ENCODE results near the gene TRAPPC2.
"Not testable (repeated sequence)": the region's sequence is repeated elsewhere in the genome, so short reads cannot be mapped to it uniquely, and the experiment has no call there.

GRCh38 chrX:13724878-13725277 lies 9.5 kb downstream of the TRAPPC2 start:
- TF ChIP-seq, protein P1, sequence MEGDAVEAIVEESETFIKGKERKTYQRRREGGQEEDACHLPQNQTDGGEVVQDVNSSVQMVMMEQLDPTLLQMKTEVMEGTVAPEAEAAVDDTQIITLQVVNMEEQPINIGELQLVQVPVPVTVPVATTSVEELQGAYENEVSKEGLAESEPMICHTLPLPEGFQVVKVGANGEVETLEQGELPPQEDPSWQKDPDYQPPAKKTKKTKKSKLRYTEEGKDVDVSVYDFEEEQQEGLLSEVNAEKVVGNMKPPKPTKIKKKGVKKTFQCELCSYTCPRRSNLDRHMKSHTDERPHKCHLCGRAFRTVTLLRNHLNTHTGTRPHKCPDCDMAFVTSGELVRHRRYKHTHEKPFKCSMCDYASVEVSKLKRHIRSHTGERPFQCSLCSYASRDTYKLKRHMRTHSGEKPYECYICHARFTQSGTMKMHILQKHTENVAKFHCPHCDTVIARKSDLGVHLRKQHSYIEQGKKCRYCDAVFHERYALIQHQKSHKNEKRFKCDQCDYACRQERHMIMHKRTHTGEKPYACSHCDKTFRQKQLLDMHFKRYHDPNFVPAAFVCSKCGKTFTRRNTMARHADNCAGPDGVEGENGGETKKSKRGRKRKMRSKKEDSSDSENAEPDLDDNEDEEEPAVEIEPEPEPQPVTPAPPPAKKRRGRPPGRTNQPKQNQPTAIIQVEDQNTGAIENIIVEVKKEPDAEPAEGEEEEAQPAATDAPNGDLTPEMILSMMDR (conservative IDR thresholded peaks at IDR 0.05; ENCODE audit: low read length), result not testable (repeated sequence)
- not testable (repeated sequence) for TF ChIP-seq EZH2phosphoT487 (IDR thresholded peaks at IDR 0.05; ENCODE audit: borderline replicate concordance, low read depth, low read length)
